H1 (cell line): ENCODE results near the gene RGS3. TPM values are rescaled to one million over a fixed set of nuclear protein-coding genes. Genes with fewer than 3 reads are reported as not detected.

Experiments used
- CTCF ChIA-PET: fragments of 300-600 bp; sonication (Branson Sonifier 250); formaldehyde crosslinking; loops from one replicate; lab custom pipeline; 2021; ENCODE audit not compliant: partially characterized antibody; lab: Charles Lee
- POLR2A ChIA-PET: fragments of 300-600 bp; sonication (Branson Sonifier 250); formaldehyde crosslinking; loops from one replicate; lab custom pipeline; 2021; ENCODE audit warnings: inconsistent platforms; ENCODE audit not compliant: partially characterized antibody; lab: Charles Lee
- DNase-seq, 2 experiments: peaks; one replicate each; pipeline versions ENCODE4 v3.0.0 to v3.0.0-alpha.2; 2010 to 2022; ENCODE audit warnings: low spot score in 2 of 2, low read depth in 1 of 2, mixed read lengths in 1 of 2
- FAIRE-seq: peaks from 2 replicates; lab custom pipeline; 2011; peaks lifted over from hg19 to GRCh38; lab: Jason Lieb, UNC
- H2AFZ ChIP-seq: 2 replicates; pipeline ENCODE4 v1.8.1; 2012; ENCODE audit warnings: low read length, inconsistent platforms
- H2AK5ac ChIP-seq: 2 replicates; pipeline ENCODE4 v1.6.1; 2013; ENCODE audit warnings: low read depth, low read length
- H2BK120ac ChIP-seq: replicated peaks from 2 replicates; pipeline ENCODE3; 2013; ENCODE audit warnings: low read depth, low read length, inconsistent platforms
- H2BK12ac ChIP-seq: 2 replicates; pipeline ENCODE4 v1.6.1; 2013; ENCODE audit warnings: low read depth, low read length
- H2BK15ac ChIP-seq: 2 replicates; pipeline ENCODE4 v1.6.1; 2013; ENCODE audit warnings: low read length
- H2BK20ac ChIP-seq: 2 replicates; pipeline ENCODE4 v1.6.1; 2013; ENCODE audit warnings: low read length
- H2BK5ac ChIP-seq: 2 replicates; pipeline ENCODE4 v1.6.1; 2013; ENCODE audit warnings: low read depth, low read length
- H3K14ac ChIP-seq: 2 replicates; pipeline ENCODE4 v1.6.1; 2013; ENCODE audit warnings: inconsistent platforms; ENCODE audit not compliant: insufficient read length
- H3K18ac ChIP-seq: 2 replicates; pipeline ENCODE4 v1.6.1; 2013; ENCODE audit warnings: low read length; ENCODE audit errors: extremely low read depth
- H3K23ac ChIP-seq: 2 replicates; pipeline ENCODE4 v1.6.1; 2013; ENCODE audit warnings: inconsistent platforms; ENCODE audit not compliant: insufficient read length
- H3K23me2 ChIP-seq: 2 replicates; pipeline ENCODE4 v1.6.1; 2013; ENCODE audit warnings: low read depth, low read length
- H3K27ac ChIP-seq: 2 replicates; pipeline ENCODE4 v1.6.1; 2011; ENCODE audit warnings: low read depth, low read length, inconsistent platforms
- H3K27me3 ChIP-seq, 4 experiments: replicated peaks in 1 of 4; 1 replicate in 1 of 4; 2 replicates in 3 of 4; pipeline versions ENCODE4 v1.6.1 to v1.8.1; 2011 to 2013; ENCODE audit warnings: low read length in 3 of 4, mild to moderate bottlenecking in 3 of 4, inconsistent platforms in 2 of 4, mixed read lengths in 2 of 4, moderate library complexity in 1 of 4; ENCODE audit not compliant: control insufficient read depth in 3 of 4, insufficient read depth in 3 of 4; ENCODE audit errors: extremely low read depth in 1 of 4
- H3K36me3 ChIP-seq, 4 experiments: 2 replicates each; pipeline versions ENCODE4 v1.6.1 to v1.8.1; 2011 to 2013; ENCODE audit warnings: mild to moderate bottlenecking in 4 of 4, low read length in 3 of 4, moderate library complexity in 2 of 4, control low read depth in 1 of 4, inconsistent platforms in 1 of 4; ENCODE audit not compliant: insufficient read depth in 4 of 4, control insufficient read depth in 2 of 4
- H3K4ac ChIP-seq: replicated peaks from 2 replicates; pipeline ENCODE3; 2013; ENCODE audit warnings: low read length, low read depth, mixed read lengths, inconsistent platforms; ENCODE audit not compliant: insufficient read length
- H3K4me1 ChIP-seq, 4 experiments: replicated peaks in 1 of 4; 1 replicate in 1 of 4; 2 replicates in 3 of 4; pipeline versions ENCODE4 v1.6.1 to v1.8.1; 2011 to 2013; ENCODE audit warnings: low read length in 3 of 4, inconsistent platforms in 2 of 4, mixed read lengths in 1 of 4; ENCODE audit not compliant: insufficient read depth in 4 of 4, control insufficient read depth in 3 of 4
- H3K4me2 ChIP-seq, 2 experiments: 2 replicates each; pipeline versions ENCODE4 v1.6.1 to v1.8.1; 2011 to 2013; ENCODE audit warnings: low read depth in 2 of 2, low read length in 2 of 2, control low read depth in 1 of 2, inconsistent platforms in 1 of 2, mild to moderate bottlenecking in 1 of 2; ENCODE audit not compliant: insufficient read depth in 1 of 2
- H3K4me3 ChIP-seq, 4 experiments: fragments of 200-600, 300-600 bp in 1 of 4; sonication (generic), shearing (Covaris generic), sonication (Bioruptor Twin) in 1 of 4; 2 replicates each; pipeline versions ENCODE4 v1.5.1 to v1.8.1; 2011 to 2016; ENCODE audit warnings: low read length in 4 of 4, low read depth in 3 of 4, control low read depth in 2 of 4, inconsistent platforms in 2 of 4, mild to moderate bottlenecking in 2 of 4, mixed read lengths in 1 of 4, moderate library complexity in 1 of 4; ENCODE audit not compliant: insufficient read depth in 2 of 4; ENCODE audit errors: extremely low read depth in 1 of 4
- H3K56ac ChIP-seq: replicated peaks from 2 replicates; pipeline ENCODE3; 2013; ENCODE audit warnings: low read depth, mild to moderate bottlenecking, mixed read lengths, low read length, inconsistent platforms; ENCODE audit not compliant: insufficient read length
- H3K79me1 ChIP-seq: 2 replicates; pipeline ENCODE4 v1.6.1; 2013; ENCODE audit warnings: low read depth, low read length, control low read depth
- H3K79me2 ChIP-seq, 2 experiments: 2 replicates each; pipeline versions ENCODE4 v1.6.1 to v1.8.1; 2012 to 2013; ENCODE audit warnings: low read length in 2 of 2, mild to moderate bottlenecking in 2 of 2, inconsistent platforms in 1 of 2; ENCODE audit not compliant: insufficient read depth in 2 of 2, control insufficient read depth in 1 of 2
- H3K9ac ChIP-seq, 4 experiments: replicated peaks in 1 of 4; 1 replicate in 1 of 4; 2 replicates in 3 of 4; pipeline versions ENCODE4 v1.6.1 to v1.8.1; 2011 to 2013; ENCODE audit warnings: low read depth in 3 of 4, low read length in 3 of 4, control low read depth in 2 of 4, mild to moderate bottlenecking in 2 of 4, moderate library complexity in 2 of 4, inconsistent platforms in 1 of 4; ENCODE audit errors: extremely low read depth in 1 of 4
- H3K9me3 ChIP-seq, 2 experiments: 2 replicates each; pipeline versions ENCODE4 v1.6.1 to v1.8.1; 2012 to 2013; ENCODE audit warnings: mild to moderate bottlenecking in 2 of 2, moderate library complexity in 2 of 2, control low read depth in 1 of 2, inconsistent platforms in 1 of 2, low read depth in 1 of 2, low read length in 1 of 2, mixed read lengths in 1 of 2; ENCODE audit not compliant: insufficient read depth in 2 of 2
- H4K20me1 ChIP-seq, 2 experiments: replicated peaks in 1 of 2; 2 replicates each; pipeline versions ENCODE3 to v1.8.1; 2011 to 2013; ENCODE audit warnings: inconsistent platforms in 2 of 2, low read length in 2 of 2, mild to moderate bottlenecking in 1 of 2; ENCODE audit not compliant: insufficient read depth in 2 of 2, control insufficient read depth in 1 of 2
- H4K5ac ChIP-seq: 2 replicates; pipeline ENCODE4 v1.6.1; 2013; ENCODE audit warnings: low read length, low read depth, mixed read lengths, inconsistent platforms; ENCODE audit not compliant: insufficient read length
- H4K8ac ChIP-seq: 2 replicates; pipeline ENCODE4 v1.8.0; 2013; ENCODE audit warnings: mild to moderate bottlenecking, moderate library complexity, low read length, inconsistent platforms; ENCODE audit not compliant: insufficient read depth; ENCODE audit errors: extremely low read depth
- H4K91ac ChIP-seq: replicated peaks from 2 replicates; pipeline ENCODE3; 2013; ENCODE audit warnings: low read length, mixed read lengths, inconsistent platforms; ENCODE audit not compliant: insufficient read length
- ATF2 ChIP-seq: IDR thresholded peaks from 2 replicates; pipeline ENCODE4 v1.6.1; 2012; ENCODE audit warnings: low read length, inconsistent platforms
- CBX5 ChIP-seq: fragments of 300-800, 300-1000 bp; sonication (generic); IDR thresholded peaks from 2 replicates; pipeline ENCODE4 v1.7.1; 2016; ENCODE audit warnings: antibody characterized with exemption, low read length, low read depth
- EZH2 ChIP-seq: fragments of 200-600 bp; sonication (generic); IDR thresholded peaks from 2 replicates; pipeline ENCODE4 v1.7.1; 2012; ENCODE audit warnings: low read depth, mild to moderate bottlenecking, moderate library complexity, low read length, inconsistent platforms; ENCODE audit not compliant: severe bottlenecking
- HDAC2 ChIP-seq, 2 experiments: fragments of 300-600 bp in 1 of 2; sonication (generic) in 1 of 2; IDR thresholded peaks; 2 replicates each; pipeline ENCODE4 v1.6.1; 2011 to 2012; ENCODE audit warnings: low read depth in 2 of 2, low read length in 2 of 2, mild to moderate bottlenecking in 2 of 2, moderate library complexity in 2 of 2, borderline replicate concordance in 1 of 2, inconsistent platforms in 1 of 2
- HDAC6 ChIP-seq: IDR thresholded peaks from one replicate; pipeline ENCODE4 v1.7.1; 2012; ENCODE audit warnings: low read depth, mild to moderate bottlenecking, inconsistent platforms, low read length, moderate library complexity
- POU5F1 ChIP-seq: IDR thresholded peaks from 2 replicates; pipeline ENCODE4 v1.6.1; 2011; ENCODE audit warnings: low read depth, mild to moderate bottlenecking, low read length, moderate library complexity
- YY1 ChIP-seq: IDR thresholded peaks from 2 replicates; pipeline ENCODE4 v1.6.1; 2011; ENCODE audit warnings: low read depth, mild to moderate bottlenecking, low read length
- WGBS, 2 experiments: shearing (Covaris generic) in 1 of 2; methylation state at CpG; one replicate each; pipeline versions ENCODE4 v1.1.6 to v1.1.7; 2013 to 2015; ENCODE audit warnings: low lambda C conversion rate in 2 of 2, mixed read lengths in 2 of 2, inconsistent platforms in 1 of 2, low coverage in 1 of 2, missing lambda C conversion rate in 1 of 2; ENCODE audit not compliant: insufficient replicate concordance in 2 of 2, insufficient coverage in 1 of 2, insufficient read length in 1 of 2; ENCODE audit errors: extremely low coverage in 1 of 2, missing lambda C conversion rate in 1 of 2; 5-methylcytosine and 5-hydroxymethylcytosine counted together
- polyA plus RNA-seq, 7 experiments: library from polyadenylated mRNA; depleted of rRNA in 3 of 7; stranded (reverse) in 5 of 7; unstranded in 2 of 7; fragments of >200 nt in 5 of 7; fragments of 200-250 nt in 2 of 7; gene quantifications; 1 replicate in 5 of 7; 2 replicates in 1 of 7; 4 replicates in 1 of 7; pipeline versions ENCODE4 v1.2.1 to v1.2.3, GENCODE V29; 2011 to 2013; ENCODE audit warnings: missing spikeins in 2 of 7, mixed read lengths in 2 of 7
- total RNA-seq: library from RNA; stranded (reverse); fragmentation: NEBNext Ultra II Directional; extraction: Animal tissue kit (Norgen Biotek cat#: 25700); gene quantifications from 2 replicates; pipeline ENCODE4 v1.2.1, GENCODE V29; 2021

The RGS3 gene
- total and polyA plus RNA-seq, 2 of the 8 experiments (the other 6 are each of a cell fraction or from before 2014, with no cell fraction given) = 12.6 to 18.2 TPM

GRCh38 chr9:113621980-113622379 is 158.5 kb downstream of the RGS3 start:
- Histone ChIP-seq H2AFZ (no peak overlapping the region), H3K56ac (no peak overlapping the region), H3K14ac (no peak overlapping the region), H3K9ac (no peak overlapping the region), H3K4ac (peak overlapping the region; percentile 6), H4K5ac (no peak overlapping the region), H3K23ac (no peak overlapping the region), H2BK120ac (no peak overlapping the region), H3K27ac (no peak overlapping the region), H3K36me3 (no peaks in the 10 kb centered on the region), H2BK12ac (no peak overlapping the region), H3K79me1 (no peaks in the 10 kb centered on the region), H4K20me1 (no peaks in the 10 kb centered on the region), H3K79me2 (no peaks in the 10 kb centered on the region), H3K4me3 (no peak overlapping the region), H2BK15ac (no peak overlapping the region), H3K4me2 (no peak overlapping the region; a peak in 1 of 4 replicates), H3K27me3 (no peaks in the 10 kb centered on the region; a peak in 2 of 7 replicates), H2AK5ac (no peak overlapping the region), H3K23me2 (no peaks in the 10 kb centered on the region), H4K91ac (no peak overlapping the region), H2BK20ac (no peak overlapping the region), H3K18ac (no peak overlapping the region), H2BK5ac (0 out of 2 replicates have a peak overlapping the region, but pooled peaks have one; percentile 53), H4K8ac (no peak overlapping the region), H3K9me3 (no peaks in the 10 kb centered on the region), H3K4me1 (peaks cover 9 to 29% (median 19%) of the 10 kb centered on the region in 4 experiments)
- ChIA-PET POLR2A (interaction anchor here (1.1 to 4.5 kb wide), 4 partner anchors 11 to 28 kb away, joined by 3 to 40 read pairs (median 8); no protein-coding TSS in a partner anchor), CTCF (interaction anchor here (0.6 to 14.3 kb wide), 11 partner anchors 12 to 130 kb away, joined by 3 to 130 read pairs (median 6); no protein-coding TSS in a partner anchor)
- TF ChIP-seq YY1 = no peak
- no peak for TF ChIP-seq POU5F1
- TF ChIP-seq HDAC6 = no peak
- no peak for TF ChIP-seq EZH2
- TF ChIP-seq HDAC2 (IDR thresholded peaks at IDR 0.05; ENCODE audit: borderline replicate concordance in 1 of 2, low read depth in 2 of 2, low read length in 2 of 2) = no peak
- no peak for TF ChIP-seq CBX5
- no peak for TF ChIP-seq ATF2
- FAIRE-seq = no peak
- WGBS, 2 experiments = 84% methylated on average over 2 of the region's 2 CpGs; no CpG with 5 or more reads in 1 of the 2 experiments
- DNase-seq = no peak
